HepG2 (cell line): ENCODE results near the gene RBMS2. TPM values are rescaled to one million over a fixed set of nuclear protein-coding genes. Genes with fewer than 3 reads are reported as not detected.

Experiments used
- ATAC-seq: fragments of 200-7000 bp; cut with Tn5 transposase; 3 replicates; pipeline ENCODE4 v1.9.1; 2020; ENCODE audit warnings: mild to moderate bottlenecking, moderate library complexity
- BruUV-seq: library from RNA; stranded (reverse); fragments of 400-500 nt; replicated peaks from 2 replicates; lab custom pipeline; 2021; lab: Mats Ljungman, UMichigan
- CTCF ChIA-PET: fragments of 300-600 bp; formaldehyde crosslinking; extraction: SDS; loops from one replicate; lab custom pipeline; 2021; ENCODE audit warnings: low total read pairs, inconsistent platforms, low intra/inter-chr PET ratio; lab: Yijun Ruan, JAX
- POLR2A ChIA-PET: fragments of 350-600 bp; sonication (Branson Sonifier 250); formaldehyde crosslinking; loops from one replicate; lab custom pipeline; 2020; ENCODE audit warnings: antibody characterized with exemption, inconsistent platforms; lab: Yijun Ruan, JAX
- DNase-seq: peaks from one replicate; pipeline ENCODE4 v3.0.0-alpha.2; 2015; ENCODE audit warnings: low spot score
- FAIRE-seq: peaks from 3 replicates; lab custom pipeline; 2011; peaks lifted over from hg19 to GRCh38; lab: Jason Lieb, UNC
- H2AFZ ChIP-seq: one replicate; pipeline ENCODE4 v1.6.1; 2011; ENCODE audit warnings: low read length, inconsistent platforms
- H3K27ac ChIP-seq: fragments of 300-600 bp; 3 replicates; pipeline ENCODE4 v1.8.0; 2011; ENCODE audit warnings: mixed run types, mild to moderate bottlenecking, mixed read lengths, low read length, inconsistent platforms; ENCODE audit not compliant: insufficient read depth; ENCODE audit errors: extremely low read length
- H3K27me3 ChIP-seq, 2 experiments: fragments of 200-600 bp in 1 of 2; 2 replicates in 1 of 2; 3 replicates in 1 of 2; pipeline versions ENCODE4 v1.6.0 to v1.8.0; 2011; ENCODE audit warnings: low read length in 2 of 2, mild to moderate bottlenecking in 2 of 2, moderate library complexity in 2 of 2, inconsistent platforms in 1 of 2; ENCODE audit not compliant: insufficient read depth in 2 of 2, control insufficient read depth in 1 of 2
- H3K36me3 ChIP-seq, 2 experiments: fragments of 200-600 bp in 1 of 2; replicated peaks in 1 of 2; 2 replicates in 1 of 2; 3 replicates in 1 of 2; pipeline versions ENCODE4 v1.5.1 to v1.8.0; 2011; ENCODE audit warnings: low read length in 2 of 2, inconsistent platforms in 1 of 2; ENCODE audit not compliant: insufficient read depth in 2 of 2, control insufficient read depth in 1 of 2
- H3K4me1 ChIP-seq: 2 replicates; pipeline ENCODE4 v1.5.1; 2012; ENCODE audit warnings: low read length, inconsistent platforms; ENCODE audit not compliant: insufficient read depth
- H3K4me2 ChIP-seq: 2 replicates; pipeline ENCODE4 v1.6.0; 2011; ENCODE audit warnings: low read depth, low read length, inconsistent platforms
- H3K4me3 ChIP-seq, 3 experiments: fragments of 200-600 bp in 1 of 3; sonication (generic), shearing (Covaris generic) in 1 of 3; replicated peaks in 1 of 3; 2 replicates each; pipeline ENCODE4 v1.5.1; 2011 to 2016; ENCODE audit warnings: low read length in 3 of 3, inconsistent platforms in 2 of 3, low read depth in 2 of 3, mild to moderate bottlenecking in 2 of 3, control low read depth in 1 of 3, mixed read lengths in 1 of 3; ENCODE audit not compliant: insufficient read depth in 1 of 3
- H3K79me2 ChIP-seq: one replicate; pipeline ENCODE4 v1.6.1; 2011; ENCODE audit warnings: low read length, inconsistent platforms; ENCODE audit not compliant: insufficient read depth
- H3K9ac ChIP-seq: 2 replicates; pipeline ENCODE4 v1.6.0; 2011; ENCODE audit warnings: mild to moderate bottlenecking, low read depth, low read length, inconsistent platforms; ENCODE audit not compliant: insufficient read depth
- H3K9me3 ChIP-seq: 2 replicates; pipeline ENCODE4 v1.5.1; 2012; ENCODE audit warnings: mild to moderate bottlenecking, low read length
- H4K20me1 ChIP-seq: 2 replicates; pipeline ENCODE4 v1.6.0; 2011; ENCODE audit warnings: inconsistent platforms, mild to moderate bottlenecking, low read length, moderate library complexity; ENCODE audit not compliant: insufficient read depth
- AHR ChIP-seq: IDR thresholded peaks from 2 replicates; pipeline ENCODE4 v1.6.1; 2018; ENCODE audit warnings: missing genetic modification reagents, missing compliant biosample characterization
- CENPT ChIP-seq: sonication (generic); formaldehyde crosslinking; IDR thresholded peaks from 2 replicates; pipeline ENCODE4 v1.8.0; 2022; ENCODE audit warnings: low read depth, mild to moderate bottlenecking, moderate library complexity, missing genetic modification reagents
- E2F5 ChIP-seq: sonication (generic); formaldehyde crosslinking; conservative IDR thresholded peaks from 2 replicates; pipeline ENCODE4 v1.4.0; 2020; ENCODE audit warnings: missing genetic modification reagents
- GLMP ChIP-seq: sonication (generic); formaldehyde crosslinking; IDR thresholded peaks from 2 replicates; pipeline ENCODE4 v1.9.0; 2021; ENCODE audit warnings: missing genetic modification reagents, mild to moderate bottlenecking, borderline replicate concordance
- GPN1 ChIP-seq: sonication (generic); formaldehyde crosslinking; IDR thresholded peaks from 2 replicates; pipeline ENCODE4 v1.5.1; 2020; ENCODE audit warnings: missing genetic modification reagents, borderline replicate concordance
- IRF2 ChIP-seq: IDR thresholded peaks from 2 replicates; pipeline ENCODE4 v1.6.1; 2018; ENCODE audit warnings: missing genetic modification reagents, missing compliant biosample characterization
- MEF2D ChIP-seq: sonication (generic); formaldehyde crosslinking; IDR thresholded peaks from 2 replicates; pipeline ENCODE4 v1.5.1; 2020; ENCODE audit warnings: mild to moderate bottlenecking, missing genetic modification reagents
- NFATC3 ChIP-seq: sonication (generic); formaldehyde crosslinking; IDR thresholded peaks from 2 replicates; pipeline ENCODE4 v1.5.1; 2020; ENCODE audit warnings: mild to moderate bottlenecking, missing genetic modification reagents
- NFKB2 ChIP-seq: sonication (generic); formaldehyde crosslinking; IDR thresholded peaks from 2 replicates; pipeline ENCODE4 v1.4.0; 2020; ENCODE audit warnings: missing genetic modification reagents, borderline replicate concordance
- POLR2AphosphoS2 ChIP-seq: IDR thresholded peaks from 2 replicates; pipeline ENCODE4 v1.6.1; 2011; ENCODE audit warnings: low read depth, low read length, improper control_type of control experiment
- ZNF253 ChIP-seq: sonication (generic); formaldehyde crosslinking; IDR thresholded peaks from 2 replicates; pipeline ENCODE4 v1.8.0; 2022; ENCODE audit warnings: mild to moderate bottlenecking, missing genetic modification reagents, borderline replicate concordance
- ZNF296 ChIP-seq: sonication (generic); formaldehyde crosslinking; conservative IDR thresholded peaks from 2 replicates; pipeline ENCODE4 v1.5.0; 2020; ENCODE audit warnings: mild to moderate bottlenecking, missing genetic modification reagents
- ZNF468 ChIP-seq: sonication (generic); formaldehyde crosslinking; IDR thresholded peaks from 2 replicates; pipeline ENCODE4 v1.8.0; 2022; ENCODE audit warnings: mild to moderate bottlenecking, moderate library complexity, missing genetic modification reagents
- ZNF768 ChIP-seq: sonication (generic); formaldehyde crosslinking; IDR thresholded peaks from 2 replicates; pipeline ENCODE4 v1.4.0; 2020; ENCODE audit warnings: missing genetic modification reagents
- ZNF883 ChIP-seq: sonication (generic); formaldehyde crosslinking; IDR thresholded peaks from 2 replicates; pipeline ENCODE4 v1.5.1; 2020; ENCODE audit warnings: mild to moderate bottlenecking, missing genetic modification reagents; ENCODE audit errors: not compliant biosample characterization
- WGBS: methylation state at CpG from one replicate; pipeline ENCODE4 v1.1.6; 2017; ENCODE audit warnings: low lambda C conversion rate; 5-methylcytosine and 5-hydroxymethylcytosine counted together
- in situ Hi-C: cut with HindIII; loops from 2 replicates; pipeline ENCODE4 v1.10.0; 2017; ENCODE audit warnings: low pct_unique_long_range_greater_than_20kb; ENCODE audit not compliant: extremely low pct_ligation_motif_present
- intact Hi-C: fragments of 100-400 bp; cut with micrococcal nuclease; formaldehyde crosslinking; loops from one replicate; pipeline ENCODE4 v1.10.0; 2022; ENCODE audit not compliant: unreplicated experiment
- polyA plus RNA-seq, 8 experiments: library from polyadenylated mRNA; depleted of rRNA in 3 of 8; stranded (reverse) in 7 of 8; unstranded in 1 of 8; fragments of >200 nt; fragmentation: Illumina TruSeq in 4 of 8; extraction: Trizol in 4 of 8; gene quantifications; 2 replicates each; pipeline versions ENCODE4 v1.2.1 to v1.2.3, GENCODE V29; 2011 to 2016; ENCODE audit warnings: low read depth in 4 of 8, missing spikeins in 1 of 8, mixed read lengths in 1 of 8; ENCODE audit not compliant: insufficient read depth in 1 of 8
- total RNA-seq, 5 experiments: library from RNA; depleted of rRNA; stranded (reverse); fragments of >200 nt; fragmentation: Illumina TruSeq; extraction: Trizol; gene quantifications; 2 replicates each; pipeline ENCODE4 v1.2.3, GENCODE V29; 2016; ENCODE audit warnings: low read depth in 1 of 5
- TF ChIP-seq, protein P1 (sequence below): sonication (generic); formaldehyde crosslinking; IDR thresholded peaks from 2 replicates; pipeline ENCODE4 v1.9.0; 2022; ENCODE audit warnings: low read depth, missing genetic modification reagents
- TF ChIP-seq, protein P2 (sequence below): sonication (generic); formaldehyde crosslinking; IDR thresholded peaks from 2 replicates; pipeline ENCODE4 v1.4.0; 2020; ENCODE audit warnings: missing genetic modification reagents, borderline replicate concordance

Gene RBMS2
- total and polyA plus RNA-seq, 2 of the 13 experiments (the other 11 are each of a cell fraction or from before 2014, with no cell fraction given): 0.53 to 7.4 TPM

DNA sequence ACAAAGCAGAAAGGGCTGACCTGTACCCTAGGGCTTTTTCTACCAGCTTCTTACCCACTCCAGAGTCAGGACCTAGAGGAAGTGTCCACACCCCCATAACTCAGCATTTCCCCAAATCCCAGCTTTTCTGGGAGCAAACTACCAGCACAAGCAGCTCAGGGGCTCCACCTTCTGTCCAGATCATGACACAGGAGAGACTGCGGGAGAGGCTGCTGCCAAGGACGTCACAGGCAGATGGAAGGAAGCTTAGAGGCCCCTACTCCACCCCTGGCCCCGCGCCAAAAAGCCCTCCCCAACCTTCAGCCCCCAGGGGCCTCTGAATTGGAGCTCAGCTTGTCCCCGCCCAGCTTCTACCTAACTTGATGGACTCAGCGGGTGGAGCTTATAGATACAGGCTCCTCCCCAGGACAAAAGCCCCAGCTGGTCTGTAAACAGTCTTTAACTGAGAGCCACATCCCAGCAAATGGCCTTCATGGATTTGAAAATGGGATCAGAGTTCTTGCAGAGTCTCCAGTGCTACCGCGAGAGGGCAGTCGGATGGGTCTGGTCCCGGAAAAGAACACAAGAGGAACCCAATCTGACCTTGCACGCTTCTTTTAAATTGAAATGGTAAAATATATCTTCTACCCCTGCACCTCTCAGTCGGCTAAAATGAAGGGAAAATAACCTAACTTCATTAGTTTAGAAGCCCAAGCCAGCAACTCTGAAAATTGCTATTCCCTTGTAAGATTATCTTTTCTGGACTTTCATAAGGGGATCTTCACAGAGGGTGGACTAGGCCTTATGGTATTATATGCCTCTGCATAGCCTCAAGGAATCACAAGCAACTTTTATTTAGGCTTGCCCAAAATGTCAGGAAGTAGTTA is 115.3 kb downstream of the RBMS2 start (continued):
- TF ChIP-seq GPN1 (CRISPR knock-in tag) (no peak), ZNF883 (CRISPR knock-in tag) (no peak), AHR (CRISPR knock-in tag) (no peak), ZNF768 (CRISPR knock-in tag) (no peak), NFKB2 (CRISPR knock-in tag) (peak; percentile 31; the same call in 1 of the 2 replicates), E2F5 (no peak)
- TF ChIP-seq, protein P1, sequence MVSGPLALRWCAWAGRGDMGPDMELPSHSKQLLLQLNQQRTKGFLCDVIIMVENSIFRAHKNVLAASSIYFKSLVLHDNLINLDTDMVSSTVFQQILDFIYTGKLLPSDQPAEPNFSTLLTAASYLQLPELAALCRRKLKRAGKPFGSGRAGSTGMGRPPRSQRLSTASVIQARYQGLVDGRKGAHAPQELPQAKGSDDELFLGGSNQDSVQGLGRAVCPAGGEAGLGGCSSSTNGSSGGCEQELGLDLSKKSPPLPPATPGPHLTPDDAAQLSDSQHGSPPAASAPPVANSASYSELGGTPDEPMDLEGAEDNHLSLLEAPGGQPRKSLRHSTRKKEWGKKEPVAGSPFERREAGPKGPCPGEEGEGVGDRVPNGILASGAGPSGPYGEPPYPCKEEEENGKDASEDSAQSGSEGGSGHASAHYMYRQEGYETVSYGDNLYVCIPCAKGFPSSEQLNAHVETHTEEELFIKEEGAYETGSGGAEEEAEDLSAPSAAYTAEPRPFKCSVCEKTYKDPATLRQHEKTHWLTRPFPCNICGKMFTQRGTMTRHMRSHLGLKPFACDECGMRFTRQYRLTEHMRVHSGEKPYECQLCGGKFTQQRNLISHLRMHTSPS (CRISPR knock-in tag): no peak

GRCh38 chr12:56637621-56638020 is 116.0 kb downstream of the RBMS2 start:
- H4K20me1 ChIP-seq: no peaks in the 10 kb centered on the region
- FAIRE-seq (no peak), ATAC-seq (no peak), DNase-seq (no peak)
- no TSS peak for BruUV-seq
- H3K27me3 ChIP-seq: peaks cover 0 to 3% of the 10 kb centered on the region in 2 experiments; a peak in 1 of 5 replicates
- H3K9me3 ChIP-seq: no peaks in the 10 kb centered on the region
- peaks cover 8 to 42% of the 10 kb centered on the region in 2 experiments for H3K36me3 ChIP-seq
- H3K4me2 ChIP-seq: peak overlapping the region; percentile 56
- peak overlapping the region; percentile 72 for H3K27ac ChIP-seq
- intact Hi-C loops (loop anchor here (1.0 kb wide), 1 partner anchor 8 kb away; the partner anchor contains the start of gene ATP5F1B), in situ Hi-C loops (no loop called here)
- peak overlapping the region; percentile 48; the same call in 1 of the 2 replicates for H3K9ac ChIP-seq
- H3K79me2 ChIP-seq: peaks cover 29% of the 10 kb centered on the region
- ChIA-PET POLR2A (interaction anchor here (2.9 kb wide), 1 partner anchor 8 kb away, joined by 58 read pairs; the partner anchor contains the start of gene ATP5F1B), CTCF (interaction anchor here (0.8 to 1.8 kb wide), 2 partner anchors 8 to 43 kb away, joined by 4 to 5 read pairs; partner anchors contain the start of gene ATP5F1B)
- H2AFZ ChIP-seq: no peak overlapping the region
- H3K4me3 ChIP-seq: no peak overlapping the region
- WGBS: 55% methylated on average over 2 of the region's 2 CpGs
- H3K4me1 ChIP-seq: peaks cover 35% of the 10 kb centered on the region
- no peak for TF ChIP-seq ZNF296 (CRISPR knock-in tag)
- TF ChIP-seq GLMP (CRISPR knock-in tag): no peak
- TF ChIP-seq ZNF253 (CRISPR knock-in tag): no peak
- TF ChIP-seq POLR2AphosphoS2: 0 out of 2 replicates have a peak, but pooled peaks have one; percentile 10
- no peak for TF ChIP-seq IRF2
- TF ChIP-seq, protein P2, sequence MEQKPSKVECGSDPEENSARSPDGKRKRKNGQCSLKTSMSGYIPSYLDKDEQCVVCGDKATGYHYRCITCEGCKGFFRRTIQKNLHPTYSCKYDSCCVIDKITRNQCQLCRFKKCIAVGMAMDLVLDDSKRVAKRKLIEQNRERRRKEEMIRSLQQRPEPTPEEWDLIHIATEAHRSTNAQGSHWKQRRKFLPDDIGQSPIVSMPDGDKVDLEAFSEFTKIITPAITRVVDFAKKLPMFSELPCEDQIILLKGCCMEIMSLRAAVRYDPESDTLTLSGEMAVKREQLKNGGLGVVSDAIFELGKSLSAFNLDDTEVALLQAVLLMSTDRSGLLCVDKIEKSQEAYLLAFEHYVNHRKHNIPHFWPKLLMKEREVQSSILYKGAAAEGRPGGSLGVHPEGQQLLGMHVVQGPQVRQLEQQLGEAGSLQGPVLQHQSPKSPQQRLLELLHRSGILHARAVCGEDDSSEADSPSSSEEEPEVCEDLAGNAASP (CRISPR knock-in tag): no peak
- TF ChIP-seq MEF2D: no peak
- no peak for TF ChIP-seq ZNF468 (CRISPR knock-in tag)
- TF ChIP-seq NFATC3 (CRISPR knock-in tag): no peak
- TF ChIP-seq CENPT: no peak
